ENCODE results near the gene TSPEAR.

The TSPEAR gene

GRCh38 chr21:44595524-44595923 is 115.8 kb downstream of the TSPEAR start:
- no peak overlapping the region for H3K27ac ChIP-seq (ENCODE audit: low read depth, low read length)
- no peaks in the 10 kb centered on the region for H3K79me2 ChIP-seq (ENCODE audit: insufficient read depth, low read length)
- no peaks in the 10 kb centered on the region for H3K9me2 ChIP-seq (replicated peaks; ENCODE audit: insufficient read depth, low read length)
- H2AFZ ChIP-seq (ENCODE audit: low read depth, low read length, severe bottlenecking) = no peak overlapping the region
- no peaks in the 10 kb centered on the region for H4K20me1 ChIP-seq (ENCODE audit: low read depth, low read length)
- H3K4me3 ChIP-seq (ENCODE audit: insufficient read depth, low read length, poor library complexity, severe bottlenecking) = no peak overlapping the region
- H3K4me2 ChIP-seq (ENCODE audit: low read depth, low read length, poor library complexity, severe bottlenecking) = no peak overlapping the region
- H3F3A ChIP-seq (ENCODE audit: insufficient read depth) = no peaks in the 10 kb centered on the region
- no peak for TF ChIP-seq EZH2phosphoT487 (conservative IDR thresholded peaks at IDR 0.05; ENCODE audit: low read length)
- TF ChIP-seq, protein P1, sequence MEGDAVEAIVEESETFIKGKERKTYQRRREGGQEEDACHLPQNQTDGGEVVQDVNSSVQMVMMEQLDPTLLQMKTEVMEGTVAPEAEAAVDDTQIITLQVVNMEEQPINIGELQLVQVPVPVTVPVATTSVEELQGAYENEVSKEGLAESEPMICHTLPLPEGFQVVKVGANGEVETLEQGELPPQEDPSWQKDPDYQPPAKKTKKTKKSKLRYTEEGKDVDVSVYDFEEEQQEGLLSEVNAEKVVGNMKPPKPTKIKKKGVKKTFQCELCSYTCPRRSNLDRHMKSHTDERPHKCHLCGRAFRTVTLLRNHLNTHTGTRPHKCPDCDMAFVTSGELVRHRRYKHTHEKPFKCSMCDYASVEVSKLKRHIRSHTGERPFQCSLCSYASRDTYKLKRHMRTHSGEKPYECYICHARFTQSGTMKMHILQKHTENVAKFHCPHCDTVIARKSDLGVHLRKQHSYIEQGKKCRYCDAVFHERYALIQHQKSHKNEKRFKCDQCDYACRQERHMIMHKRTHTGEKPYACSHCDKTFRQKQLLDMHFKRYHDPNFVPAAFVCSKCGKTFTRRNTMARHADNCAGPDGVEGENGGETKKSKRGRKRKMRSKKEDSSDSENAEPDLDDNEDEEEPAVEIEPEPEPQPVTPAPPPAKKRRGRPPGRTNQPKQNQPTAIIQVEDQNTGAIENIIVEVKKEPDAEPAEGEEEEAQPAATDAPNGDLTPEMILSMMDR (IDR thresholded peaks at IDR 0.05; ENCODE audit: insufficient read depth, low read length, poor library complexity, severe bottlenecking) = no peak
- no peak overlapping the region for H3K9ac ChIP-seq (ENCODE audit: low read length)
- no peaks in the 10 kb centered on the region for H3K27me3 ChIP-seq (ENCODE audit: low read length)
- H3K9me3 ChIP-seq (ENCODE audit: insufficient read depth, low read length) = no peaks in the 10 kb centered on the region
- no peaks in the 10 kb centered on the region for H3K36me3 ChIP-seq (ENCODE audit: low read length)

- Histone ChIP-seq H4K20me1 (ENCODE audit: low read depth, low read length) (no peaks in the 10 kb centered on the region), H3F3A (ENCODE audit: insufficient read depth) (no peaks in the 10 kb centered on the region), H3K9ac (ENCODE audit: low read length) (no peak overlapping the region), H3K4me3 (ENCODE audit: insufficient read depth, low read length, poor library complexity, severe bottlenecking) (no peak overlapping the region), H3K27ac (ENCODE audit: low read depth, low read length) (no peak overlapping the region), H3K9me3 (ENCODE audit: insufficient read depth, low read length) (no peaks in the 10 kb centered on the region), H3K9me2 (replicated peaks; ENCODE audit: insufficient read depth, low read length) (no peaks in the 10 kb centered on the region), H2AFZ (ENCODE audit: low read depth, low read length, severe bottlenecking) (no peak overlapping the region), H3K79me2 (ENCODE audit: insufficient read depth, low read length) (no peaks in the 10 kb centered on the region), H3K4me2 (ENCODE audit: low read depth, low read length, poor library complexity, severe bottlenecking) (no peak overlapping the region), H3K36me3 (ENCODE audit: low read length) (no peaks in the 10 kb centered on the region), H3K27me3 (ENCODE audit: low read length) (no peaks in the 10 kb centered on the region)
- no peak for TF ChIP-seq EZH2phosphoT487 (conservative IDR thresholded peaks at IDR 0.05; ENCODE audit: low read length)
- TF ChIP-seq, protein P1 (IDR thresholded peaks at IDR 0.05; ENCODE audit: insufficient read depth, low read length, poor library complexity, severe bottlenecking) = no peak
Measured at GRCh38 chr21:44594406-44594916, 116.9 kb downstream of the TSPEAR start.

GRCh38 chr21:44593598-44594405 is 117.6 kb downstream of the TSPEAR start:
- Histone ChIP-seq H4K20me1 (ENCODE audit: low read depth, low read length) (no peaks in the 10 kb centered on the region), H3K4me3 (ENCODE audit: insufficient read depth, low read length, poor library complexity, severe bottlenecking) (no peak overlapping the region), H3K4me2 (ENCODE audit: low read depth, low read length, poor library complexity, severe bottlenecking) (no peak overlapping the region), H3F3A (ENCODE audit: insufficient read depth) (no peaks in the 10 kb centered on the region), H2AFZ (ENCODE audit: low read depth, low read length, severe bottlenecking) (no peak overlapping the region), H3K9me2 (replicated peaks; ENCODE audit: insufficient read depth, low read length) (no peaks in the 10 kb centered on the region), H3K9me3 (ENCODE audit: insufficient read depth, low read length) (no peaks in the 10 kb centered on the region), H3K79me2 (ENCODE audit: insufficient read depth, low read length) (no peaks in the 10 kb centered on the region), H3K9ac (ENCODE audit: low read length) (no peak overlapping the region), H3K36me3 (ENCODE audit: low read length) (no peaks in the 10 kb centered on the region), H3K27ac (ENCODE audit: low read depth, low read length) (no peak overlapping the region), H3K27me3 (ENCODE audit: low read length) (no peaks in the 10 kb centered on the region)
- TF ChIP-seq EZH2phosphoT487 (conservative IDR thresholded peaks at IDR 0.05; ENCODE audit: low read length) = no peak
- TF ChIP-seq, protein P1 (IDR thresholded peaks at IDR 0.05; ENCODE audit: insufficient read depth, low read length, poor library complexity, severe bottlenecking) = no peak

Measured in SU-DHL-6 (cell line).